ENCODE results near the gene CGRRF1. TPM values are rescaled to one million over a fixed set of nuclear protein-coding genes. Genes with fewer than 3 reads are reported as not detected.

CGRRF1 gene
- total and polyA plus RNA-seq, 9 of the 15 experiments (the other 6 are each of a cell fraction or from before 2014, with no cell fraction given): 2.8 to 15.8 (median 4.6) TPM

DNA sequence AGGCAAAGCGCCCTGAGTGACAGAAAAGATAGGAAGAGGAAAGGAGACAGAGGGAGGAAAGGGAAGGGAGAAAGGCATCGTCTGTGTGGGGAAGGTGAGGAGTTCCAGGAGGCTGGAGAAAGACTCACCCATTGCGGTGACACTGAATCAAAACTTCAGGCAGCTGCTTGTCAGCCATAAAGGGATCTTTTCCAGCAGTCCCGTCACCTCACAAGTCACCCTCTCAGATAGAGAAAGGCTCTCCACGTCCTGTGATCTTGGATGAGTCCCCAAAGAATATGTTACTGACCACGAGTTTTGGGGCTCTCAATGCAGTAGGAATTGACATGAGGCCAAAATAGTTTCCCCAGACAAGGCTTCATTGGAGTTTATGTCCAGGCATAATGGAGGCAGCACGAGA is 11.1 kb upstream of the CGRRF1 start:
- no peak for TF ChIP-seq TAF1 (IDR thresholded peaks at IDR 0.05; ENCODE audit: control insufficient read depth, extremely low read depth, insufficient read depth, low read length, severe bottlenecking)
- TF ChIP-seq POLR3A (IDR thresholded peaks at IDR 0.05; ENCODE audit: borderline replicate concordance, extremely low read depth, insufficient read depth, insufficient read length): no peak
- TF ChIP-seq LCOR (CRISPR knock-in tag; IDR thresholded peaks at IDR 0.05): no peak
- no peak for TF ChIP-seq FOXM1 (IDR thresholded peaks at IDR 0.05; ENCODE audit: low read depth)
- no peak for TF ChIP-seq FOXM1 (CRISPR knock-in tag; IDR thresholded peaks at IDR 0.05; ENCODE audit: low read depth)
- TF ChIP-seq ZNF174 (CRISPR knock-in tag; IDR thresholded peaks at IDR 0.05): no peak
- TF ChIP-seq, protein P1, sequence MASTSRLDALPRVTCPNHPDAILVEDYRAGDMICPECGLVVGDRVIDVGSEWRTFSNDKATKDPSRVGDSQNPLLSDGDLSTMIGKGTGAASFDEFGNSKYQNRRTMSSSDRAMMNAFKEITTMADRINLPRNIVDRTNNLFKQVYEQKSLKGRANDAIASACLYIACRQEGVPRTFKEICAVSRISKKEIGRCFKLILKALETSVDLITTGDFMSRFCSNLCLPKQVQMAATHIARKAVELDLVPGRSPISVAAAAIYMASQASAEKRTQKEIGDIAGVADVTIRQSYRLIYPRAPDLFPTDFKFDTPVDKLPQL (IDR thresholded peaks at IDR 0.05; ENCODE audit: extremely low read depth, insufficient read length): no peak
- TF ChIP-seq SMARCA4 (IDR thresholded peaks at IDR 0.05): no peak
- TF ChIP-seq ZKSCAN1 (IDR thresholded peaks at IDR 0.05; ENCODE audit: low read depth, low read length): no peak
- no peak for TF ChIP-seq SREBF2 (CRISPR knock-in tag; IDR thresholded peaks at IDR 0.05)
- TF ChIP-seq, protein P2, sequence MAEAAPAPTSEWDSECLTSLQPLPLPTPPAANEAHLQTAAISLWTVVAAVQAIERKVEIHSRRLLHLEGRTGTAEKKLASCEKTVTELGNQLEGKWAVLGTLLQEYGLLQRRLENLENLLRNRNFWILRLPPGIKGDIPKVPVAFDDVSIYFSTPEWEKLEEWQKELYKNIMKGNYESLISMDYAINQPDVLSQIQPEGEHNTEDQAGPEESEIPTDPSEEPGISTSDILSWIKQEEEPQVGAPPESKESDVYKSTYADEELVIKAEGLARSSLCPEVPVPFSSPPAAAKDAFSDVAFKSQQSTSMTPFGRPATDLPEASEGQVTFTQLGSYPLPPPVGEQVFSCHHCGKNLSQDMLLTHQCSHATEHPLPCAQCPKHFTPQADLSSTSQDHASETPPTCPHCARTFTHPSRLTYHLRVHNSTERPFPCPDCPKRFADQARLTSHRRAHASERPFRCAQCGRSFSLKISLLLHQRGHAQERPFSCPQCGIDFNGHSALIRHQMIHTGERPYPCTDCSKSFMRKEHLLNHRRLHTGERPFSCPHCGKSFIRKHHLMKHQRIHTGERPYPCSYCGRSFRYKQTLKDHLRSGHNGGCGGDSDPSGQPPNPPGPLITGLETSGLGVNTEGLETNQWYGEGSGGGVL (CRISPR knock-in tag; IDR thresholded peaks at IDR 0.05): no peak
- no peak for TF ChIP-seq ZNF165 (CRISPR knock-in tag; IDR thresholded peaks at IDR 0.05; ENCODE audit: borderline replicate concordance)
- TF ChIP-seq MTA2 (IDR thresholded peaks at IDR 0.05; ENCODE audit: low read depth): no peak
- TF ChIP-seq CHD1 (IDR thresholded peaks at IDR 0.05; ENCODE audit: low read length): no peak
- no peak for TF ChIP-seq RHOXF2B (CRISPR knock-in tag; conservative IDR thresholded peaks at IDR 0.05)
- no peak for TF ChIP-seq SAFB2 (IDR thresholded peaks at IDR 0.05; ENCODE audit: borderline replicate concordance, low read depth, low read length, severe bottlenecking)
- TF ChIP-seq ZNF354B (CRISPR knock-in tag; IDR thresholded peaks at IDR 0.05): no peak
- TF ChIP-seq TFAM (CRISPR knock-in tag; conservative IDR thresholded peaks at IDR 0.05): no peak
- TF ChIP-seq NBN (IDR thresholded peaks at IDR 0.05; ENCODE audit: low read depth): no peak
- no peaks in the 10 kb centered on the region for H4K20me1 ChIP-seq (replicated peaks; ENCODE audit: control insufficient read depth, insufficient read depth, low read length)
- BruUV-seq (replicated peaks): no TSS peak
- FAIRE-seq (no peak), ATAC-seq (no peak), DNase-seq (ENCODE audit: extremely low read depth in 1 of 4, low spot score in 3 of 4) (no peak)
- ChIA-PET CTCF (ENCODE audit: low intra/inter-chr PET ratio) (no interaction called here), POLR2A (no interaction called here)
- no peaks in the 10 kb centered on the region for H3K36me3 ChIP-seq (ENCODE audit: control insufficient read depth, insufficient read depth, low read length)
- H3K4me2 ChIP-seq (ENCODE audit: insufficient read depth, low read length): no peak overlapping the region
- H3K9me1 ChIP-seq (ENCODE audit: control insufficient read depth, insufficient read depth, low read length): no peaks in the 10 kb centered on the region
- in situ Hi-C loops (cut with MboI) (no loop called here), intact Hi-C loops (cut with micrococcal nuclease) (loop anchor here (10.0 kb wide), 1 partner anchor 134 kb away; no protein-coding TSS in a partner anchor)
- no peak overlapping the region for H3K9ac ChIP-seq (ENCODE audit: insufficient read depth in 1 of 2, low read depth in 2 of 2, low read length in 2 of 2)
- peak overlapping the region; percentile 51 for H2AFZ ChIP-seq (ENCODE audit: low read depth, low read length)
- 63% methylated on average over 4 of the region's 7 CpGs for WGBS (ENCODE audit: insufficient coverage, low coverage, missing lambda C conversion rate)
- peaks cover 3 to 12% of the 10 kb centered on the region in 2 experiments; a peak in 3 of 5 replicates for H3K4me1 ChIP-seq (replicated peaks in 1 of 2; ENCODE audit: control insufficient read depth in 2 of 2, insufficient read depth in 2 of 2, low read length in 2 of 2)
- no peaks in the 10 kb centered on the region for H3K27me3 ChIP-seq (ENCODE audit: control insufficient read depth in 2 of 2, insufficient read depth in 2 of 2, low read length in 2 of 2)
- H3K4me3 ChIP-seq: no peak overlapping the region
- H3K9me3 ChIP-seq (replicated peaks; ENCODE audit: control insufficient read depth, insufficient read depth, low read depth, low read length): no peaks in the 10 kb centered on the region
- no peaks in the 10 kb centered on the region for H3K79me2 ChIP-seq (ENCODE audit: control insufficient read depth, insufficient read depth, low read length)
- no peak overlapping the region for H3K27ac ChIP-seq (ENCODE audit: extremely low read depth, low read depth, low read length)

Measured in K562 (cell line).